ENCODE measurements around the gene ABI2. TPM values are rescaled to one million over a fixed set of nuclear protein-coding genes. Genes with fewer than 3 reads are reported as not detected.

Gene ABI2
- polyA plus RNA-seq, 1 experiment: 42.5 TPM

DNA sequence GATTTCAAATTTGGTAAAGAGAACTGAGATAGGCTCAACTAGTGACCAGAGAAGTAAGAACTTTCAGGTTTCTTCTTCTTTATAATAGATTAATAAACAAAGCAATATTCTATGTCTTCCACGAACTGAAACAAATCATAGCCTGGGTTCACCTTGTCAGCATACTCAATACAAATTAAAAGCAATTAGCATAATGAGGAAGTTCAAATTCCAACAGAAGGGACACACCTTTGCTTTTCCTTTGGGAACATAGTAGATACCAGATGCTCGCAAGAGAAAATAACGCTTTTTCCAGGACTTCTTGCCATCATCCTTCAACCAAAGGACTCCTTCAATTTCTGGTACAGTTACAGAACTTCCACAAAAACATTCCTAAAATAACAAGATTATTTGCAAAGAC, 127.0 kb downstream of the ABI2 start:
- TF ChIP-seq, protein P1, sequence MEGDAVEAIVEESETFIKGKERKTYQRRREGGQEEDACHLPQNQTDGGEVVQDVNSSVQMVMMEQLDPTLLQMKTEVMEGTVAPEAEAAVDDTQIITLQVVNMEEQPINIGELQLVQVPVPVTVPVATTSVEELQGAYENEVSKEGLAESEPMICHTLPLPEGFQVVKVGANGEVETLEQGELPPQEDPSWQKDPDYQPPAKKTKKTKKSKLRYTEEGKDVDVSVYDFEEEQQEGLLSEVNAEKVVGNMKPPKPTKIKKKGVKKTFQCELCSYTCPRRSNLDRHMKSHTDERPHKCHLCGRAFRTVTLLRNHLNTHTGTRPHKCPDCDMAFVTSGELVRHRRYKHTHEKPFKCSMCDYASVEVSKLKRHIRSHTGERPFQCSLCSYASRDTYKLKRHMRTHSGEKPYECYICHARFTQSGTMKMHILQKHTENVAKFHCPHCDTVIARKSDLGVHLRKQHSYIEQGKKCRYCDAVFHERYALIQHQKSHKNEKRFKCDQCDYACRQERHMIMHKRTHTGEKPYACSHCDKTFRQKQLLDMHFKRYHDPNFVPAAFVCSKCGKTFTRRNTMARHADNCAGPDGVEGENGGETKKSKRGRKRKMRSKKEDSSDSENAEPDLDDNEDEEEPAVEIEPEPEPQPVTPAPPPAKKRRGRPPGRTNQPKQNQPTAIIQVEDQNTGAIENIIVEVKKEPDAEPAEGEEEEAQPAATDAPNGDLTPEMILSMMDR (IDR thresholded peaks at IDR 0.05; ENCODE audit: low read depth, low read length): no peak
- POLR2A ChIA-PET: no interaction called here
- CTCF ChIA-PET: interaction anchor here (0.5 to 2.9 kb wide), 8 partner anchors 11 to 360 kb away, joined by 3 to 22 read pairs (median 8); no protein-coding TSS in a partner anchor

DNA sequence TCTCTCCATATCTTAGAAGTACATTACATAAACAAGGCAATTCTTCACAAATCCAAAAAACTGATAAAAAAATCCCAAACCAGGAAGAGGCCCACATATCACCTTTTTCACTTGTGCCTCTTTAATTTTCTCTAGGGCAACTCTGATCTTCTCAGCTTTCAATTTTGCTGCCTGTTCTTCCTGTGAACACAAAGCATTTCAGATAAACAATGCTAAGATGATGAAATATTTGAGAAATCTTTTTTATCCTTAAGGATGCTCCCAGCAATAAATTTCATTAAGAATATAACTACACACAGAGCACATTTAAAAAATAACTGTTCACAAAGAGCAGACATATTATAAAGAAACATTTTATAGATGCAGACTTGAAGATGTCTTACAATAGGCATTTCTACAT, 133.6 kb downstream of the ABI2 start:
- no peak for DNase-seq (ENCODE audit: low read depth, low spot score)
- TF ChIP-seq, protein P1 (IDR thresholded peaks at IDR 0.05; ENCODE audit: low read depth, low read length): no peak
- Histone ChIP-seq H3K27me3 (ENCODE audit: control insufficient read depth, insufficient read depth, low read length) (no peaks in the 10 kb centered on the region), H3K9me3 (ENCODE audit: control insufficient read depth, insufficient read depth, low read length) (no peaks in the 10 kb centered on the region), H3K4me3 (ENCODE audit: low read depth, low read length) (no peak overlapping the region), H3K27ac (ENCODE audit: low read depth, low read length) (no peak overlapping the region)
- ChIA-PET POLR2A (no interaction called here), CTCF (no interaction called here)

More for the DNA sequence above, 127.0 kb downstream of the ABI2 start:
- H3K9me3 ChIP-seq (ENCODE audit: control insufficient read depth, insufficient read depth, low read length): no peaks in the 10 kb centered on the region
- no peak overlapping the region for H3K4me3 ChIP-seq (ENCODE audit: low read depth, low read length)
- no peak overlapping the region for H3K27ac ChIP-seq (ENCODE audit: low read depth, low read length)
- no peak for DNase-seq (ENCODE audit: low read depth, low spot score)
- no peaks in the 10 kb centered on the region for H3K27me3 ChIP-seq (ENCODE audit: control insufficient read depth, insufficient read depth, low read length)

DNA sequence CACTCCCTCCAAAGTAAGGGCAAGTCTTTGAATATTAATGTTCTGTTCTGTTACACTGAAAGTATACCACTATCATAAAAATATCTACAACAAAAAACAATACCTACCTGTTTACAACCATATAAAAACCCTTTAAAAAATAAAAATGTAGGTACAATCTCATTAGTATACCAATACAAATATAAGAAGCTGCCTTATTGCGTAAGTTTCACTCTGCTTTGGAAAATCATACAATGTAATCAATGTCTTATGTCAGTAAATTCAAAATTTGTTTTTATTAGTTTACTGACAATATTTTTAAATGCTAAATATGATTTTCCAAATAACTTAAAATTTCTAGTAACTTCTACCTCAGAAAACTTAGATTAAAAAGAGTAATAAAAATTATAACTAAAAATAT, 134.1 kb downstream of the ABI2 start:
- ChIA-PET POLR2A (no interaction called here), CTCF (interaction anchor here (1.9 to 5.0 kb wide), 2 partner anchors 9 to 354 kb away, joined by 19 to 25 read pairs; no protein-coding TSS in a partner anchor)
- TF ChIP-seq, protein P1 (IDR thresholded peaks at IDR 0.05; ENCODE audit: low read depth, low read length): no peak
- no peak overlapping the region for H3K27ac ChIP-seq (ENCODE audit: low read depth, low read length)
- DNase-seq (ENCODE audit: low read depth, low spot score): no peak
- H3K27me3 ChIP-seq (ENCODE audit: control insufficient read depth, insufficient read depth, low read length): no peaks in the 10 kb centered on the region
- no peaks in the 10 kb centered on the region for H3K9me3 ChIP-seq (ENCODE audit: control insufficient read depth, insufficient read depth, low read length)
- no peak overlapping the region for H3K4me3 ChIP-seq (ENCODE audit: low read depth, low read length)

DNA sequence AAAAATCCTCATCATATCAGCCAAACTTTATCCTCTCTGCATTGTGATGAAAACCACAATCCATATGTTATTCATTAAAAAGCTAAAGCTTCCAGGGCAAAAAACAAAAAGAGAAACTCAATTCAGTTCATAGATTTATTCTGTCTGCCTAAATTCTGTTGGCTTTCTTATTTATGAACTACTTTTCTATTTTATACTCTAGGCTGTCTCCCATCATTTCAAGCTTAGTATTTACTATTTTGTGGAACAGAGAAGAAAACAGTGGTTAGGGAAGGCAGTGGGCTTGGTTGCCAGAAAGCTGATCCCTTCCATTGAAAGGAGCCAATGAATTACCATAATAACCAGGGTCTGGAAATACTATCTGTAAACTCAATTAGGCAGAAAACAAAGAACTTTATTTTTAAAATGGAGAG, 135.1 kb downstream of the ABI2 start:
- Histone ChIP-seq H3K27ac (ENCODE audit: low read depth, low read length) (peak overlapping the region; percentile 33), H3K27me3 (ENCODE audit: control insufficient read depth, insufficient read depth, low read length) (no peaks in the 10 kb centered on the region), H3K9me3 (ENCODE audit: control insufficient read depth, insufficient read depth, low read length) (no peaks in the 10 kb centered on the region), H3K4me3 (ENCODE audit: low read depth, low read length) (no peak overlapping the region)
- ChIA-PET POLR2A (no interaction called here), CTCF (interaction anchor here (0.6 to 5.0 kb wide), 4 partner anchors 10 to 353 kb away, joined by 3 to 25 read pairs (median 11); no protein-coding TSS in a partner anchor)
- TF ChIP-seq, protein P1 (IDR thresholded peaks at IDR 0.05; ENCODE audit: low read depth, low read length): no peak
- no peak for DNase-seq (ENCODE audit: low read depth, low spot score)

DNA sequence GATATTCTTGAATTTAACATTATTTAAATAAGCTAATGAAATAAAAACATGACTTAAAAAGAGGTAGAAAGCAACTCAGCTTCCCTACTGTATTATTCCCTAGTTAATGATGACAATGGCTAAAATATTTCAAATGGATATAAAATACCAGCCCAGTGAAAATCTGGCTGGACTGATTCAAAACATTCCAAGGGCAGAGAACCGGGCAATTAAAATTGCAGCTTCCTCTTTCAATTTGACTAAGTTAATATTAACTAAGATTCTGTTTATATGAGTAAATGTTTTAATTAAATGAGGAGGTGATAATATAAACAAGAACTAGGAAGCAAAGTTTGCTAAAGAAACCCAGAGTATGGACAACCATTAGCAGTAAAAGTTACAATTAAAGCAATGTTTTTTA, 141.4 kb downstream of the ABI2 start:
- H3K27me3 ChIP-seq (ENCODE audit: control insufficient read depth, insufficient read depth, low read length): no peaks in the 10 kb centered on the region
- POLR2A ChIA-PET: no interaction called here
- CTCF ChIA-PET: interaction anchor here (1.2 to 2.5 kb wide), 3 partner anchors 16 to 345 kb away, joined by 3 to 22 read pairs (median 5); no protein-coding TSS in a partner anchor
- TF ChIP-seq, protein P1 (IDR thresholded peaks at IDR 0.05; ENCODE audit: low read depth, low read length): no peak
- no peak overlapping the region for H3K4me3 ChIP-seq (ENCODE audit: low read depth, low read length)
- no peak overlapping the region for H3K27ac ChIP-seq (ENCODE audit: low read depth, low read length)
- no peak for DNase-seq (ENCODE audit: low read depth, low spot score)
- no peaks in the 10 kb centered on the region for H3K9me3 ChIP-seq (ENCODE audit: control insufficient read depth, insufficient read depth, low read length)
